ENCODE data around the gene IDH1. TPM values are rescaled to one million over a fixed set of nuclear protein-coding genes. Genes with fewer than 3 reads are reported as not detected.

IDH1 gene
- total and polyA plus RNA-seq, 2 of the 13 experiments (the other 11 are each of a cell fraction or from before 2014, with no cell fraction given): 312 to 1,077 TPM

GRCh38 chr2:208265801-208266552 is 11.1 kb upstream of the IDH1 start, which contains the start of gene PIKFYVE (continued):
- TF ChIP-seq, protein P1, sequence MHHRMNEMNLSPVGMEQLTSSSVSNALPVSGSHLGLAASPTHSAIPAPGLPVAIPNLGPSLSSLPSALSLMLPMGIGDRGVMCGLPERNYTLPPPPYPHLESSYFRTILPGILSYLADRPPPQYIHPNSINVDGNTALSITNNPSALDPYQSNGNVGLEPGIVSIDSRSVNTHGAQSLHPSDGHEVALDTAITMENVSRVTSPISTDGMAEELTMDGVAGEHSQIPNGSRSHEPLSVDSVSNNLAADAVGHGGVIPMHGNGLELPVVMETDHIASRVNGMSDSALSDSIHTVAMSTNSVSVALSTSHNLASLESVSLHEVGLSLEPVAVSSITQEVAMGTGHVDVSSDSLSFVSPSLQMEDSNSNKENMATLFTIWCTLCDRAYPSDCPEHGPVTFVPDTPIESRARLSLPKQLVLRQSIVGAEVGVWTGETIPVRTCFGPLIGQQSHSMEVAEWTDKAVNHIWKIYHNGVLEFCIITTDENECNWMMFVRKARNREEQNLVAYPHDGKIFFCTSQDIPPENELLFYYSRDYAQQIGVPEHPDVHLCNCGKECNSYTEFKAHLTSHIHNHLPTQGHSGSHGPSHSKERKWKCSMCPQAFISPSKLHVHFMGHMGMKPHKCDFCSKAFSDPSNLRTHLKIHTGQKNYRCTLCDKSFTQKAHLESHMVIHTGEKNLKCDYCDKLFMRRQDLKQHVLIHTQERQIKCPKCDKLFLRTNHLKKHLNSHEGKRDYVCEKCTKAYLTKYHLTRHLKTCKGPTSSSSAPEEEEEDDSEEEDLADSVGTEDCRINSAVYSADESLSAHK (CRISPR knock-in tag; IDR thresholded peaks at IDR 0.05; ENCODE audit: borderline replicate concordance): no peak
- TF ChIP-seq SALL2 (CRISPR knock-in tag; IDR thresholded peaks at IDR 0.05) (peak; percentile 91), ZNF34 (CRISPR knock-in tag; IDR thresholded peaks at IDR 0.05; ENCODE audit: borderline replicate concordance) (peak; percentile 59; the same call in 1 of the 2 replicates), ZFP36 (IDR thresholded peaks at IDR 0.05; ENCODE audit: borderline replicate concordance, low read depth, low read length, partially characterized antibody) (no peak), ZNF282 (IDR thresholded peaks at IDR 0.05; ENCODE audit: partially characterized antibody) (no peak), ZNF431 (CRISPR knock-in tag; IDR thresholded peaks at IDR 0.05; ENCODE audit: borderline replicate concordance, low read depth) (peak; percentile 92), SIX4 (CRISPR knock-in tag; IDR thresholded peaks at IDR 0.05) (peak; percentile 59), ZNF574 (CRISPR knock-in tag; IDR thresholded peaks at IDR 0.05) (peak; percentile 87), ZNF484 (CRISPR knock-in tag; IDR thresholded peaks at IDR 0.05; ENCODE audit: borderline replicate concordance, low read depth) (0 out of 2 replicates have a peak, but pooled peaks have one; percentile 9), FLYWCH1 (CRISPR knock-in tag; IDR thresholded peaks at IDR 0.05) (no peak), SNAI1 (CRISPR knock-in tag; IDR thresholded peaks at IDR 0.05; ENCODE audit: borderline replicate concordance) (no peak), ZFP82 (CRISPR knock-in tag; IDR thresholded peaks at IDR 0.05; ENCODE audit: borderline replicate concordance) (peak; percentile 83; the same call in 1 of the 2 replicates), JUNB (CRISPR knock-in tag; IDR thresholded peaks at IDR 0.05; ENCODE audit: borderline replicate concordance) (no peak), ZFP90 (CRISPR knock-in tag; IDR thresholded peaks at IDR 0.05; ENCODE audit: borderline replicate concordance) (no peak; the same call in none of the 2 replicates), IRF2 (CRISPR knock-in tag; IDR thresholded peaks at IDR 0.05) (peak; percentile 92), ZMYM4 (CRISPR knock-in tag; IDR thresholded peaks at IDR 0.05) (peak; percentile 99), CC2D1A (CRISPR knock-in tag; IDR thresholded peaks at IDR 0.05) (0 out of 2 replicates have a peak, but pooled peaks have one; percentile 20), ZNF205 (CRISPR knock-in tag; IDR thresholded peaks at IDR 0.05) (peak; percentile 95), RFXANK (CRISPR knock-in tag; IDR thresholded peaks at IDR 0.05) (no peak; the same call in 1 of the 2 replicates), ZNF331 (CRISPR knock-in tag; IDR thresholded peaks at IDR 0.05) (peak; percentile 87; the same call in 1 of the 2 replicates), ZFY (CRISPR knock-in tag; IDR thresholded peaks at IDR 0.05) (peak; percentile 95)
- TF ChIP-seq, protein P2, sequence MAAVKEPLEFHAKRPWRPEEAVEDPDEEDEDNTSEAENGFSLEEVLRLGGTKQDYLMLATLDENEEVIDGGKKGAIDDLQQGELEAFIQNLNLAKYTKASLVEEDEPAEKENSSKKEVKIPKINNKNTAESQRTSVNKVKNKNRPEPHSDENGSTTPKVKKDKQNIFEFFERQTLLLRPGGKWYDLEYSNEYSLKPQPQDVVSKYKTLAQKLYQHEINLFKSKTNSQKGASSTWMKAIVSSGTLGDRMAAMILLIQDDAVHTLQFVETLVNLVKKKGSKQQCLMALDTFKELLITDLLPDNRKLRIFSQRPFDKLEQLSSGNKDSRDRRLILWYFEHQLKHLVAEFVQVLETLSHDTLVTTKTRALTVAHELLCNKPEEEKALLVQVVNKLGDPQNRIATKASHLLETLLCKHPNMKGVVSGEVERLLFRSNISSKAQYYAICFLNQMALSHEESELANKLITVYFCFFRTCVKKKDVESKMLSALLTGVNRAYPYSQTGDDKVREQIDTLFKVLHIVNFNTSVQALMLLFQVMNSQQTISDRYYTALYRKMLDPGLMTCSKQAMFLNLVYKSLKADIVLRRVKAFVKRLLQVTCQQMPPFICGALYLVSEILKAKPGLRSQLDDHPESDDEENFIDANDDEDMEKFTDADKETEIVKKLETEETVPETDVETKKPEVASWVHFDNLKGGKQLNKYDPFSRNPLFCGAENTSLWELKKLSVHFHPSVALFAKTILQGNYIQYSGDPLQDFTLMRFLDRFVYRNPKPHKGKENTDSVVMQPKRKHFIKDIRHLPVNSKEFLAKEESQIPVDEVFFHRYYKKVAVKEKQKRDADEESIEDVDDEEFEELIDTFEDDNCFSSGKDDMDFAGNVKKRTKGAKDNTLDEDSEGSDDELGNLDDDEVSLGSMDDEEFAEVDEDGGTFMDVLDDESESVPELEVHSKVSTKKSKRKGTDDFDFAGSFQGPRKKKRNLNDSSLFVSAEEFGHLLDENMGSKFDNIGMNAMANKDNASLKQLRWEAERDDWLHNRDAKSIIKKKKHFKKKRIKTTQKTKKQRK (IDR thresholded peaks at IDR 0.05; ENCODE audit: low read length): no peak
